ENCODE measurements around the gene MT1E. TPM values are rescaled to one million over a fixed set of nuclear protein-coding genes. Genes with fewer than 3 reads are reported as not detected.

The MT1E gene
- total RNA-seq, 1 experiment from 2014 or later, result 114 TPM

DNA sequence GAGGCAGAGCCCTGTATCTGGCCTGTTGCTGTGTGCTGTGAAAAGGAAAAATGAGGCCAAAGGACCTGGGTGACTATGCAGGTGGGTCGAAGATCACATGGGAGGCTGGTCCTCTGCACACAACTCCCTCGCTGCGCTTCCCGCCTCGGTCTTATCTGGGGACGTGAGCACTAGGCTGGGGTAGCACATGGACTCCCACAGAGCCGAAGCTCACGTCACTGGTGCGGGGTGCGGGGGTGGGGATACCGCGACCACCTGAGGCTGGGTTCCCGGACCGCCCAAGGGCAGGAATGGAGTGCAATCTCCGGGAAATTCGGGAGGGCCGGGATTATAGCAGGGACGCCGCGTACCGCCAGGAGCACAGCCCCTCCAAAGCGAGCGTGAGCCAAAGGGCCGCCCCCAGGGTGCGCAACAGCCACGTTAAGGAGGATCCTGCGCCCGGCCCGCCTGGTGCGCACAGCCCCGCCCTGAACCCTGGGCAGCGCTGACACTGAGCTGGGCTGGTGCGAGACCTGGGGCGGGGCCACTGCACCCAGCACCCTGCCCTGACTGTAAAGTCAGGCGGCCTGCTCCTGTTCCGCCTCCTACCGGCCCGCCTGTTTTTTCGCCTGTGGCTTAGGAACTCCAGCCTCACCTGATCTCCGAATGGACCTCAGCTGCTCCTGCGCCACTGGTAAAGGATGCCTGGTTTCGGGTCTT is 17.6 kb downstream of the MT1E start (continued):
- peak; percentile 39; the same call in 1 of the 2 replicates for TF ChIP-seq USF1 (CRISPR knock-in tag; IDR thresholded peaks at IDR 0.05)
- TF ChIP-seq, protein P1, sequence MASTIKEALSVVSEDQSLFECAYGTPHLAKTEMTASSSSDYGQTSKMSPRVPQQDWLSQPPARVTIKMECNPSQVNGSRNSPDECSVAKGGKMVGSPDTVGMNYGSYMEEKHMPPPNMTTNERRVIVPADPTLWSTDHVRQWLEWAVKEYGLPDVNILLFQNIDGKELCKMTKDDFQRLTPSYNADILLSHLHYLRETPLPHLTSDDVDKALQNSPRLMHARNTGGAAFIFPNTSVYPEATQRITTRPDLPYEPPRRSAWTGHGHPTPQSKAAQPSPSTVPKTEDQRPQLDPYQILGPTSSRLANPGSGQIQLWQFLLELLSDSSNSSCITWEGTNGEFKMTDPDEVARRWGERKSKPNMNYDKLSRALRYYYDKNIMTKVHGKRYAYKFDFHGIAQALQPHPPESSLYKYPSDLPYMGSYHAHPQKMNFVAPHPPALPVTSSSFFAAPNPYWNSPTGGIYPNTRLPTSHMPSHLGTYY (CRISPR knock-in tag; IDR thresholded peaks at IDR 0.05), result no peak

GRCh38 chr16:56643833-56644232 is 18.3 kb downstream of the MT1E start:
- no peak for DNase-seq (ENCODE audit: low spot score)
- no peaks in the 10 kb centered on the region for H3K9me3 Mint-ChIP-seq
- CTCF ChIA-PET, result interaction anchor here (0.8 to 2.8 kb wide), 13 partner anchors 9 to 58 kb away, joined by 3 to 15 read pairs (median 3); partner anchors contain the start of genes MT1B, MT1E, MT1G and MT2A
- peaks cover 19% of the 10 kb centered on the region for H3K4me1 Mint-ChIP-seq
- no peak for TF ChIP-seq ELF4 (CRISPR knock-in tag; IDR thresholded peaks at IDR 0.05; ENCODE audit: low read depth)
- TF ChIP-seq AFF4 (CRISPR knock-in tag; IDR thresholded peaks at IDR 0.05; ENCODE audit: borderline replicate concordance), result no peak
- TF ChIP-seq IRF2 (CRISPR knock-in tag; IDR thresholded peaks at IDR 0.05; ENCODE audit: borderline replicate concordance, low read depth), result 0 out of 2 replicates have a peak, but pooled peaks have one; percentile 55
- TF ChIP-seq ZBTB21 (CRISPR knock-in tag; IDR thresholded peaks at IDR 0.05; ENCODE audit: borderline replicate concordance), result no peak
- peak overlapping the region; percentile 63 for H3K4me3 Mint-ChIP-seq
- H3K27ac Mint-ChIP-seq, result no peak overlapping the region
- POLR2A ChIA-PET, result interaction anchor here (0.6 kb wide), 1 partner anchor 14 kb away, joined by 3 read pairs; no protein-coding TSS in a partner anchor
- peaks cover 100% of the 10 kb centered on the region for H3K27me3 Mint-ChIP-seq (ENCODE audit: low read depth)
- no peaks in the 10 kb centered on the region for H3K36me3 Mint-ChIP-seq
- ATAC-seq, result no peak

DNA sequence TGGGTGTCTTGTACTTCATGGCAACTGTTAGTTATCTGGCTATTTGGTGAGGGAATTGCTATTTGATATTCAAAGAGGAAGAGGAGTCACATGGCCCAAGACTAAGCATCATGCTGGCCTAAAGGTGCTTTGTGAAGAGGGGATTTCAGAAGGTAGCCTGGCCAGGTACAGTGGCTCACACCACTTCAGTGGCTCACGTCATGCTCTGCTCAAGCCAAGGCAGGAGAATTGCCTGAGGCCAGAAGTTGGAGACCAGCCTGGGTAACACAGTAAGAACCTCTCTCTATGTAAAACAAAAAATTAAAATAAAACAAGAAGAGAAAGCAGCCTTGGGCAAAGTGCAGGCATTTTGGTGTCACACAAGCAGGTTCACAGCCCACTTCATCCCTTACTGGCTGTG is 19.7 kb downstream of the MT1E start:
- no peak overlapping the region for H3K4me3 Mint-ChIP-seq
- H3K36me3 Mint-ChIP-seq, result no peaks in the 10 kb centered on the region
- POLR2A ChIA-PET, result no interaction called here
- H3K27me3 Mint-ChIP-seq (ENCODE audit: low read depth), result peaks cover 100% of the 10 kb centered on the region
- no peak overlapping the region for H3K27ac Mint-ChIP-seq
- no peak for ATAC-seq
- CTCF ChIA-PET, result no interaction called here
- peaks cover 18% of the 10 kb centered on the region for H3K4me1 Mint-ChIP-seq
- no peak for TF ChIP-seq ZNF219 (CRISPR knock-in tag; IDR thresholded peaks at IDR 0.05; ENCODE audit: borderline replicate concordance)
- TF ChIP-seq GTF2I (CRISPR knock-in tag; conservative IDR thresholded peaks at IDR 0.05), result no peak
- no peak for TF ChIP-seq PRRX2 (CRISPR knock-in tag; IDR thresholded peaks at IDR 0.05)
- TF ChIP-seq JAZF1 (CRISPR knock-in tag; IDR thresholded peaks at IDR 0.05), result no peak
- TF ChIP-seq, protein P2, sequence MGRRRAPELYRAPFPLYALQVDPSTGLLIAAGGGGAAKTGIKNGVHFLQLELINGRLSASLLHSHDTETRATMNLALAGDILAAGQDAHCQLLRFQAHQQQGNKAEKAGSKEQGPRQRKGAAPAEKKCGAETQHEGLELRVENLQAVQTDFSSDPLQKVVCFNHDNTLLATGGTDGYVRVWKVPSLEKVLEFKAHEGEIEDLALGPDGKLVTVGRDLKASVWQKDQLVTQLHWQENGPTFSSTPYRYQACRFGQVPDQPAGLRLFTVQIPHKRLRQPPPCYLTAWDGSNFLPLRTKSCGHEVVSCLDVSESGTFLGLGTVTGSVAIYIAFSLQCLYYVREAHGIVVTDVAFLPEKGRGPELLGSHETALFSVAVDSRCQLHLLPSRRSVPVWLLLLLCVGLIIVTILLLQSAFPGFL (CRISPR knock-in tag; IDR thresholded peaks at IDR 0.05; ENCODE audit: borderline replicate concordance), result no peak
- TF ChIP-seq CTCF (IDR thresholded peaks at IDR 0.05), result no peak
- no peak for TF ChIP-seq HMGA2 (CRISPR knock-in tag; IDR thresholded peaks at IDR 0.05)
- no peak for TF ChIP-seq CREM (CRISPR knock-in tag; IDR thresholded peaks at IDR 0.05)
- no peak for TF ChIP-seq FOXJ3 (CRISPR knock-in tag; IDR thresholded peaks at IDR 0.05; ENCODE audit: borderline replicate concordance)
- no peak for TF ChIP-seq ZNF281 (CRISPR knock-in tag; IDR thresholded peaks at IDR 0.05)
- TF ChIP-seq, protein P3, sequence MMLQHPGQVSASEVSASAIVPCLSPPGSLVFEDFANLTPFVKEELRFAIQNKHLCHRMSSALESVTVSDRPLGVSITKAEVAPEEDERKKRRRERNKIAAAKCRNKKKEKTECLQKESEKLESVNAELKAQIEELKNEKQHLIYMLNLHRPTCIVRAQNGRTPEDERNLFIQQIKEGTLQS (CRISPR knock-in tag; conservative IDR thresholded peaks at IDR 0.05), result no peak
- TF ChIP-seq, protein P4, sequence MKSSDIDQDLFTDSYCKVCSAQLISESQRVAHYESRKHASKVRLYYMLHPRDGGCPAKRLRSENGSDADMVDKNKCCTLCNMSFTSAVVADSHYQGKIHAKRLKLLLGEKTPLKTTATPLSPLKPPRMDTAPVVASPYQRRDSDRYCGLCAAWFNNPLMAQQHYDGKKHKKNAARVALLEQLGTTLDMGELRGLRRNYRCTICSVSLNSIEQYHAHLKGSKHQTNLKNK (CRISPR knock-in tag; IDR thresholded peaks at IDR 0.05), result no peak
- no peaks in the 10 kb centered on the region for H3K9me3 Mint-ChIP-seq
- no peak for DNase-seq (ENCODE audit: low spot score)

Measured in WTC11 (cell line).